Measurements from ENCODE around the gene PPAT.
A peak's percentile ranks its signal among the peaks of the same experiment; 100 is the strongest.
"Not testable (repeated sequence)": the region's sequence is repeated elsewhere in the genome, so short reads cannot be mapped to it uniquely, and the experiment has no call there.

Gene PPAT

GRCh38 chr4:56435140-56435926, at the start of gene PPAT:
Gene PPAT (minus strand): TSS chr4:56435615. CDS start chr4:56435477, 138 bp downstream.
- peaks cover 23% of the 10 kb centered on the region for H3K4me1 ChIP-seq (ENCODE audit: control insufficient read depth, insufficient read depth, low read length, unreplicated experiment)
- H3K36me3 ChIP-seq (ENCODE audit: insufficient read depth, low read length): peaks cover 4% of the 10 kb centered on the region; the same call in 1 of the 2 replicates
- H3K27me3 ChIP-seq (ENCODE audit: insufficient read depth, low read length): no peaks in the 10 kb centered on the region
- peak within 1 kb of the TSS; percentile 91 for H3K4me3 ChIP-seq (ENCODE audit: low read depth, low read length)
- H3K79me2 ChIP-seq (ENCODE audit: control insufficient read depth, insufficient read depth, low read length, unreplicated experiment): peaks cover 83% of the 10 kb centered on the region
- peak within 1 kb of the TSS; percentile 86 for H3K27ac ChIP-seq (ENCODE audit: low read depth, low read length)
- peak within 1 kb of the TSS; percentile 92 for H2AFZ ChIP-seq (ENCODE audit: low read length, unreplicated experiment)

GRCh38 chr4:56480691-56481090, 45.3 kb upstream of the PPAT start:
- Histone ChIP-seq H3K4me3 (ENCODE audit: low read depth, low read length) (no peak overlapping the region), H3K27me3 (ENCODE audit: insufficient read depth, low read length) (no peaks in the 10 kb centered on the region), H3K27ac (ENCODE audit: low read depth, low read length) (no peak overlapping the region), H3K4me1 (ENCODE audit: control insufficient read depth, insufficient read depth, low read length, unreplicated experiment) (no peaks in the 10 kb centered on the region), H3K36me3 (ENCODE audit: insufficient read depth, low read length) (peaks cover 35% of the 10 kb centered on the region), H2AFZ (ENCODE audit: low read length, unreplicated experiment) (no peak overlapping the region), H3K79me2 (ENCODE audit: control insufficient read depth, insufficient read depth, low read length, unreplicated experiment) (no peaks in the 10 kb centered on the region)

- H3K79me2 ChIP-seq (ENCODE audit: control insufficient read depth, insufficient read depth, low read length, unreplicated experiment): no peaks in the 10 kb centered on the region
- no peak overlapping the region for H2AFZ ChIP-seq (ENCODE audit: low read length, unreplicated experiment)
- H3K36me3 ChIP-seq (ENCODE audit: insufficient read depth, low read length): peaks cover 42% of the 10 kb centered on the region
- no peak overlapping the region for H3K4me3 ChIP-seq (ENCODE audit: low read depth, low read length)
- H3K4me1 ChIP-seq (ENCODE audit: control insufficient read depth, insufficient read depth, low read length, unreplicated experiment): no peaks in the 10 kb centered on the region
- H3K27me3 ChIP-seq (ENCODE audit: insufficient read depth, low read length): no peaks in the 10 kb centered on the region
- no peak overlapping the region for H3K27ac ChIP-seq (ENCODE audit: low read depth, low read length)
Observed at GRCh38 chr4:56477192-56477702, 41.8 kb upstream of the PPAT start.

GRCh38 chr4:56475917-56476316, 40.5 kb upstream of the PPAT start:
- Histone ChIP-seq H3K4me1 (ENCODE audit: control insufficient read depth, insufficient read depth, low read length, unreplicated experiment) (no peaks in the 10 kb centered on the region), H3K36me3 (ENCODE audit: insufficient read depth, low read length) (peaks cover 52% of the 10 kb centered on the region), H3K4me3 (ENCODE audit: low read depth, low read length) (no peak overlapping the region), H3K79me2 (ENCODE audit: control insufficient read depth, insufficient read depth, low read length, unreplicated experiment) (no peaks in the 10 kb centered on the region), H3K27ac (ENCODE audit: low read depth, low read length) (no peak overlapping the region), H3K27me3 (ENCODE audit: insufficient read depth, low read length) (no peaks in the 10 kb centered on the region), H2AFZ (ENCODE audit: low read length, unreplicated experiment) (no peak overlapping the region)

- Histone ChIP-seq H3K4me1 (ENCODE audit: control insufficient read depth, insufficient read depth, low read length, unreplicated experiment) (peaks cover 28% of the 10 kb centered on the region), H3K36me3 (ENCODE audit: insufficient read depth, low read length) (peaks cover 22% of the 10 kb centered on the region), H3K4me3 (ENCODE audit: low read depth, low read length) (peak overlapping the region; percentile 90), H3K79me2 (ENCODE audit: control insufficient read depth, insufficient read depth, low read length, unreplicated experiment) (peaks cover 53% of the 10 kb centered on the region), H3K27ac (ENCODE audit: low read depth, low read length) (no peak overlapping the region), H2AFZ (ENCODE audit: low read length, unreplicated experiment) (no peak overlapping the region), H3K27me3 (ENCODE audit: insufficient read depth, low read length) (no peaks in the 10 kb centered on the region)
Observed at GRCh38 chr4:56469489-56470210, 34.2 kb upstream of the PPAT start.

GRCh38 chr4:56468097-56468422, 32.6 kb upstream of the PPAT start:
- peaks cover 32% of the 10 kb centered on the region for H3K4me1 ChIP-seq (ENCODE audit: control insufficient read depth, insufficient read depth, low read length, unreplicated experiment)
- peak overlapping the region; percentile 90 for H3K4me3 ChIP-seq (ENCODE audit: low read depth, low read length)
- H2AFZ ChIP-seq (ENCODE audit: low read length, unreplicated experiment): peak overlapping the region; percentile 31
- H3K27ac ChIP-seq (ENCODE audit: low read depth, low read length): peak overlapping the region; percentile 82
- H3K79me2 ChIP-seq (ENCODE audit: control insufficient read depth, insufficient read depth, low read length, unreplicated experiment): peaks cover 66% of the 10 kb centered on the region
- H3K36me3 ChIP-seq (ENCODE audit: insufficient read depth, low read length): peaks cover 18% of the 10 kb centered on the region
- no peaks in the 10 kb centered on the region for H3K27me3 ChIP-seq (ENCODE audit: insufficient read depth, low read length)

- peak within 1 kb of the TSS; percentile 90 for H3K4me3 ChIP-seq (ENCODE audit: low read depth, low read length)
- H3K27ac ChIP-seq (ENCODE audit: low read depth, low read length): peak within 1 kb of the TSS; percentile 82
- H3K79me2 ChIP-seq (ENCODE audit: control insufficient read depth, insufficient read depth, low read length, unreplicated experiment): peaks cover 67% of the 10 kb centered on the region
- H2AFZ ChIP-seq (ENCODE audit: low read length, unreplicated experiment): peak within 1 kb of the TSS; percentile 31
- peaks cover 32% of the 10 kb centered on the region for H3K4me1 ChIP-seq (ENCODE audit: control insufficient read depth, insufficient read depth, low read length, unreplicated experiment)
- no peaks in the 10 kb centered on the region for H3K27me3 ChIP-seq (ENCODE audit: insufficient read depth, low read length)
- H3K36me3 ChIP-seq (ENCODE audit: insufficient read depth, low read length): peaks cover 14% of the 10 kb centered on the region
Observed at GRCh38 chr4:56467284-56468096, 32.1 kb upstream of the PPAT start, which contains the start of gene SRP72. Gene SRP72 (plus strand): TSS chr4:56467617. CDS start chr4:56467636, 19 bp downstream.

GRCh38 chr4:56466910-56467283, 31.5 kb upstream of the PPAT start:
- Histone ChIP-seq H3K36me3 (ENCODE audit: insufficient read depth, low read length) (peaks cover 16% of the 10 kb centered on the region), H2AFZ (ENCODE audit: low read length, unreplicated experiment) (peak overlapping the region; percentile 31), H3K27me3 (ENCODE audit: insufficient read depth, low read length) (no peaks in the 10 kb centered on the region), H3K27ac (ENCODE audit: low read depth, low read length) (peak overlapping the region; percentile 82), H3K4me3 (ENCODE audit: low read depth, low read length) (peak overlapping the region; percentile 90), H3K4me1 (ENCODE audit: control insufficient read depth, insufficient read depth, low read length, unreplicated experiment) (peaks cover 32% of the 10 kb centered on the region), H3K79me2 (ENCODE audit: control insufficient read depth, insufficient read depth, low read length, unreplicated experiment) (peaks cover 72% of the 10 kb centered on the region)

- Histone ChIP-seq H3K27ac (ENCODE audit: low read depth, low read length) (peak overlapping the region; percentile 82), H3K4me3 (ENCODE audit: low read depth, low read length) (peak overlapping the region; percentile 90), H3K4me1 (ENCODE audit: control insufficient read depth, insufficient read depth, low read length, unreplicated experiment) (peaks cover 32% of the 10 kb centered on the region), H2AFZ (ENCODE audit: low read length, unreplicated experiment) (peak overlapping the region; percentile 31), H3K79me2 (ENCODE audit: control insufficient read depth, insufficient read depth, low read length, unreplicated experiment) (peaks cover 75% of the 10 kb centered on the region), H3K36me3 (ENCODE audit: insufficient read depth, low read length) (peaks cover 11% of the 10 kb centered on the region)
- H3K27me3 ChIP-seq (ENCODE audit: insufficient read depth, low read length): not testable (repeated sequence)
Observed at GRCh38 chr4:56466296-56466761, 30.9 kb upstream of the PPAT start.
